ENCODE measurements around the gene OPALIN.

The OPALIN gene

GRCh38 chr10:96301616-96302015 lies 57.2 kb downstream of the OPALIN start:
- no peak for DNase-seq (ENCODE audit: low read depth in 1 of 2, low spot score in 1 of 2)

DNA sequence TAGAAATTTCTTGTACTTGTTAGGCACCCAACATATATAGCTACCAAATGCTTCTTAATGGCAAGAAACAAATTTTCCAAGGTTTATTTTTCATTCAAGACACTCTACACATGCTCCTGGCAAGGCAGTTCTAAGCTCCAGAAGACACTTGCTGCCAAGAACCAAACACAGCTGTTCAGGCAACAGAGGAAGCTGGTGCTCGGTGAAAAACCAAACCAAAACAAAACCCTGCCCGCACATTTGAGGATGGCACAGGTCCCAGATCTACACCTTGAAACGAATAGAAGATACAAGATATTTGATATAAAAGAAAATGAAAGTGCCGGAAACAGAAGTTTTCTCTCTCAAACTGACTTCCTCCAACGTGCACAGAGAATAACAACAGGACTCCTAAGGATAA lies 59.4 kb downstream of the OPALIN start:
- no peak for DNase-seq (ENCODE audit: low read depth in 1 of 2, low spot score in 1 of 2)

GRCh38 chr10:96298362-96298761 lies 60.4 kb downstream of the OPALIN start:
- DNase-seq (ENCODE audit: low read depth in 1 of 2, low spot score in 1 of 2): no peak

- DNase-seq (ENCODE audit: low read depth in 1 of 2, low spot score in 1 of 2): no peak
Observed at GRCh38 chr10:96297486-96297885, 61.3 kb downstream of the OPALIN start.

DNA sequence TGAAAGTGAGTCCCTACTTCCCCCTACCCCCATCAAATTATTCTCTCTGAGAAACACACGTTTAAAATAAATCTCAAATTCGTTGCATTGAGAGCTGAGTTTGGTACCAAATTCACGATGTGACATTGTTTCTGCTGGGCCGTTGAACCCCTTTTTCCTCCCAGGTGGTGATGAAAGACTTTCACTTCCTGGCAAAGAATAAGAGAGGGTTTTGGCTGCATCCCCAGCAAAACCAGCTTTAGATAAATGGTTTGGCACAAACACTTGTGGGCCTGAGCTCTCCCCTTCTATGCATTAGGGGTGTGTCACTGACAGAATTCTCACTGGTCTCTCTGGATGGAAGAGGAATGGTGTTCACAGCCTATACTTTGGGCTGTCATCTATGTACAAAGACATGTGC lies 63.3 kb downstream of the OPALIN start:
- DNase-seq (ENCODE audit: low read depth in 1 of 2, low spot score in 1 of 2): no peak

Measured in stimulated activated CD4-positive, alpha-beta T cell treated with anti-CD3 and anti-CD28 coated beads, Interleukin-15, amount 100 ng/mL, for 1 hour (primary cell).